ENCODE results near the gene PPAN. TPM values are rescaled to one million over a fixed set of nuclear protein-coding genes. Genes with fewer than 3 reads are reported as not detected.

Gene PPAN
- total RNA-seq, 2 donors from 2014 or later = 12.7 to 23.2 TPM

DNA sequence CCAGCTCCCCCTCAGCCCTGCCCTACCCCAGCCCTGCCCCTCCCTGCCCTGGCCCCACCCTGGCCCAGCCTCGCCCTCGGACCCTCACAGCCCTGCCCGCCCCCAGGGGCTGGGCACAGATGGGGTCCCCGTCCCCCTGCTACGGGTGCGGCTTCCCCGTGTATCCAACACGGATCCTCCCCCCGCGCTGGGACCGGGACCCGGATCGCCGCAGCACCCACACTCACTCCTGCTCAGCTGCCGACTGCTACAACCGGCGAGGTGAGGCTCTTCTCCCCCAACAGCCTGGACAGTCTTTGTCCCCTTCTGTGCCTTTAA is 14.8 kb upstream of the PPAN start:
- H3K27ac ChIP-seq = no peak overlapping the region
- peaks cover 0 to 18% of the 10 kb centered on the region in 2 donors for H3K4me1 ChIP-seq
- TF ChIP-seq, protein P1, sequence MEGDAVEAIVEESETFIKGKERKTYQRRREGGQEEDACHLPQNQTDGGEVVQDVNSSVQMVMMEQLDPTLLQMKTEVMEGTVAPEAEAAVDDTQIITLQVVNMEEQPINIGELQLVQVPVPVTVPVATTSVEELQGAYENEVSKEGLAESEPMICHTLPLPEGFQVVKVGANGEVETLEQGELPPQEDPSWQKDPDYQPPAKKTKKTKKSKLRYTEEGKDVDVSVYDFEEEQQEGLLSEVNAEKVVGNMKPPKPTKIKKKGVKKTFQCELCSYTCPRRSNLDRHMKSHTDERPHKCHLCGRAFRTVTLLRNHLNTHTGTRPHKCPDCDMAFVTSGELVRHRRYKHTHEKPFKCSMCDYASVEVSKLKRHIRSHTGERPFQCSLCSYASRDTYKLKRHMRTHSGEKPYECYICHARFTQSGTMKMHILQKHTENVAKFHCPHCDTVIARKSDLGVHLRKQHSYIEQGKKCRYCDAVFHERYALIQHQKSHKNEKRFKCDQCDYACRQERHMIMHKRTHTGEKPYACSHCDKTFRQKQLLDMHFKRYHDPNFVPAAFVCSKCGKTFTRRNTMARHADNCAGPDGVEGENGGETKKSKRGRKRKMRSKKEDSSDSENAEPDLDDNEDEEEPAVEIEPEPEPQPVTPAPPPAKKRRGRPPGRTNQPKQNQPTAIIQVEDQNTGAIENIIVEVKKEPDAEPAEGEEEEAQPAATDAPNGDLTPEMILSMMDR (IDR thresholded peaks at IDR 0.05) = no peak
- no peak overlapping the region for H3K4me3 ChIP-seq
- H3K9me3 ChIP-seq = no peaks in the 10 kb centered on the region
- no peaks in the 10 kb centered on the region for H3K27me3 ChIP-seq
- DNase-seq (ENCODE audit: low spot score) = no peak
- peaks cover 13% of the 10 kb centered on the region for H3K36me3 ChIP-seq

GRCh38 chr19:10091895-10092641 is 14.1 kb upstream of the PPAN start:
- DNase-seq (ENCODE audit: low spot score) = no peak

DNA sequence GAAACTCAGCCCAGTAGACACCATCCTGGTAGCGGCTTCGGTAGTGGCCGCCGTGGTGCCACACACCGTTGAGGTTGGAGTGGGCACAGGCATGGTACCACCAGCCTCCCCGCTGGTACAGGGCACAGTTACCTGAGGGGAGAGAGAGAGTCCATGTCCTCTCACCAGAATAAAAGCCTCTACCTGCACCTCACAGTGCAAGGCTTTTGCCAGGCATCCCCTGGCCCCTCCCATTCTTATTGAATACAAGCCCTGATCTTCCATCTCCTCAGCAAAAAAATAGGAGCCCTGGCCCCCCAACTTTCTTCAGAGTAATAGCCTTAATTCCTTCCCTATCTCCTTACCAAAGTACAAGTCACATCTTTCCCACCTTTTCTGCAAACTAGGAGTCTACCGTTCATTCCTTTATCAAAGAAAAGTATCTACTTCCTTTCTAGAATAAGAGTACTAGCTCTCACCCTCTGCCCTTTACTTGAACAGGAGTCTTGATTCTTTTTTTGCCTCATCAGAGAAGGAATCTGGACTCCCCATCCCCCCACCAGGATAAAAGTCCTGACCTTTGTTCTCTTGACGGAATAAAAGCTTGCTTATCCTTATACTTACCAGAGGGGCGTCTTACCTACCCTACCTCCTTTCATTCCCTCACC is 13.4 kb upstream of the PPAN start:
- peaks cover 13% of the 10 kb centered on the region for H3K36me3 ChIP-seq
- no peaks in the 10 kb centered on the region for H3K9me3 ChIP-seq
- no peak for DNase-seq (ENCODE audit: low spot score)
- peaks cover 0 to 13% of the 10 kb centered on the region in 2 donors for H3K4me1 ChIP-seq
- H3K4me3 ChIP-seq = no peak overlapping the region
- H3K27me3 ChIP-seq = no peaks in the 10 kb centered on the region
- no peak overlapping the region for H3K27ac ChIP-seq
- TF ChIP-seq, protein P1 (IDR thresholded peaks at IDR 0.05) = no peak

More at GRCh38 chr19:10091895-10092641, 14.1 kb upstream of the PPAN start:
- H3K4me3 ChIP-seq = no peak overlapping the region
- no peaks in the 10 kb centered on the region for H3K27me3 ChIP-seq
- no peaks in the 10 kb centered on the region for H3K9me3 ChIP-seq
- TF ChIP-seq, protein P1 (IDR thresholded peaks at IDR 0.05) = no peak
- H3K4me1 ChIP-seq = peaks cover 0 to 17% of the 10 kb centered on the region in 2 donors
- H3K27ac ChIP-seq = no peak overlapping the region
- peaks cover 13% of the 10 kb centered on the region for H3K36me3 ChIP-seq

DNA sequence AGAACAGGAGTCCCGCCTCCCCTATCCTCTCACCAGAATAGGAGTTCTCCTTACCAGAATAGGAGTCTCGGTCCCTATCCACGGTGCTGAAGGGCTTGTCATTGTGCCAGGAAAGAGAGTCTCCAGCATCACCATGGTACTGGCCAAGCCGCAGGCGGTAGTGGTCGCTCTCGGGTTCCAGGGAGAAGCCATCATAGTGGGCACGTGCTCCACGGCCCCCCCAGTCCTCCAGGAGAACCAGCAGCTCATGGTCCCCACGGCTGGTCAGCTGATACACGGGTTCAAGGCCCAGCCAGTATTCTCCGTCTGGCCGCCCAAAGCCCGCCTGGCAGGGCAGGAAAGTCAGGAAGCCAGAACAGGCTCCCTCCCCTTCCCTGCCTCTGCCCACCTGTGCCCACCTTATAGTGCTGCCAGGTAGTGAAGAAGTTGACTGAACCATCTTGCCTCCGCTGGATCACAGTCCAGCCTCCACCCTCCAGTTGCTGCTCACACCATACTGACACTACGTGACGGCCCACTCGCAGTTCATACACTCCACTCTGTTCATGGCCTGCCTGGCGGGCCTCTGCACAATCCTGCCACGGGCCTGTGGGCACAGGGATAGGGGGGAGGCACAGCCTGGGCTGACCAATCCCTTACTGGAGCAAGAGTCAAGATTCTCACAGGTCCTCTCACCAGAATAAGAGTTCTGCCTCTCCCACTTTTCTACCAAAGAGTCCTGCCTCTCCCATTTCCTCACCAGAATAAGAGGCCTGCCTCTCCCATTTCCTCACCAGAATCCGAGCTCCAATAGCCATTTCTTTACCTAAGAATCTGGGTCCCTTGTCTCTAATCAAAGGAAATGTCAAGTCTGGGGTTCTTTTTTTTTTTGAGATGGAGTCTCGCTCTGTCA is 12.6 kb upstream of the PPAN start:
- Histone ChIP-seq H3K36me3 (peaks cover 13% of the 10 kb centered on the region), H3K4me3 (no peak overlapping the region), H3K9me3 (no peaks in the 10 kb centered on the region), H3K4me1 (peaks cover 0 to 13% of the 10 kb centered on the region in 2 donors), H3K27me3 (no peaks in the 10 kb centered on the region), H3K27ac (no peak overlapping the region)
- TF ChIP-seq, protein P1 (IDR thresholded peaks at IDR 0.05) = no peak
- DNase-seq (ENCODE audit: low spot score) = no peak

DNA sequence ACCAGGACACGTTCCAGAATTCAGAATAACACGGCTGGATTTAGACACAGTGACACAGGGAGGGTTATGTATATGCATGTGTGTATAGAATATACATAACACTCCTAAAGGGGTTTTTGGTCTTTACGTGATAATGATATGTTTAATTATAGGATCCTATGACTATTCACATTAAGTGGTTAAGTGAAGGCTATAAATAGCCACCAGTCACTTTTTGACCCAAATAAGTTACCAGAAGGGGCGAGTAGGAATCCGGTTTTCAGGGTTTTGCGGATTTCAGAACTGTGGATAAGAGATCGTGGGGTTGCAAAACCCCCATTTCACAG is 10.6 kb upstream of the PPAN start:
- peak overlapping the region in 1 of 2 donors; percentile 28 for H3K4me3 ChIP-seq
- no peak for DNase-seq (ENCODE audit: low spot score)
- no peaks in the 10 kb centered on the region for H3K27me3 ChIP-seq
- H3K4me1 ChIP-seq = peaks cover 0 to 13% of the 10 kb centered on the region in 2 donors
- peaks cover 6% of the 10 kb centered on the region for H3K36me3 ChIP-seq
- H3K27ac ChIP-seq = peak overlapping the region; percentile 28 to 62
- no peaks in the 10 kb centered on the region for H3K9me3 ChIP-seq
- TF ChIP-seq, protein P1 (IDR thresholded peaks at IDR 0.05) = no peak
